ENCODE measurements around the gene GALNT10.
"Not testable (repeated sequence)": the region's sequence is repeated elsewhere in the genome, so short reads cannot be mapped to it uniquely, and the experiment has no call there.

GALNT10 gene
- total RNA-seq, result 41.7 reads per million, percentile 64 among the genes with 10 or more reads in this experiment

- peak; percentile 50 for DNase-seq
Measured at GRCh38 chr5:154190595-154191304, at the start of gene GALNT10. TSS of gene GALNT10 (plus strand) at chr5:154190733. CDS start at chr5:154190867, 134 bp downstream.

- DNase-seq, result no peak
Measured at GRCh38 chr5:154141745-154142221, 48.8 kb upstream of the GALNT10 start.

DNA sequence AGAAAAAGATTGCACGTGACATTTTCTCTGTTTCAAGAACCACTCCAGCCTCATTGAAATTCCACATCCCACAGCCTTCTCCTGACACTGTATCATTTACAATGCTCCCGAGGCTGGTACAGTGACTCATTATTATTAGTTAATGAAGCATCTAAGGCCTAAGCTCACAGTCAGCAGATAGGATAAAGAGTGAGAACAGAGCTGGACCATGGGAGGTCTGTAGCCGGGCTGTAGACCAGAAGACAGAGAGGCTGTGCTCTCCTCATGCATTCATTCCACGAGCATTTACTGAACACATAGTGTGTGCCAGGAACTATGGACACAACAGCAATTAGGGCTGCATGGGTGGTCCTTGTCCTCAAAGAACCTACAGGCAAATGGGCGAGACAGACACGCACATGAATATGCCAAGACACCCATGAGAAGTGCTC, 47.3 kb upstream of the GALNT10 start:
- no peak for DNase-seq

DNA sequence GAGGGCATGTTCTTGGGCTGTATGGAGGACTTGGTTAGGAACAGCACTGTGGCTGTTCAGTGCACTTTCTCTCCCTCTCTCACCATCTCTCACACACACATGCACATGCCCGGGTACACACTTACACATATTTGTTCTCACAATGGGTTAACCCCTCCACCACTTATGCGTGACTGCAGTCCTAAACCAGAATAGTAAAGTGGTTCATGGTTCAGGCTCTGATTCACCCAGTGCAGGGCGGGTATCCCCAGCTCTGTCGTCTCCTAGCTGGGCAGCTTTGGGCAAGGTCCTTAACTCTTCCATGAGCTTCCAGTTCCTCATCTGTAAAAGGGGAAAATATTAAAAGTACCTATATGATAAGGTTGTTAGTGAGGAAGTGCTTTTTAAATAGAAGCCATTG, 45.3 kb upstream of the GALNT10 start:
- no peak for DNase-seq

GRCh38 chr5:154146409-154146808, 44.1 kb upstream of the GALNT10 start:
- no peak for DNase-seq

- DNase-seq, result no peak
Measured at GRCh38 chr5:154147666-154148065, 42.9 kb upstream of the GALNT10 start.

GRCh38 chr5:154150471-154150870, 40.1 kb upstream of the GALNT10 start:
- DNase-seq, result not testable (repeated sequence)

- no peak for DNase-seq
Measured at GRCh38 chr5:154157483-154158378, 32.8 kb upstream of the GALNT10 start.

DNA sequence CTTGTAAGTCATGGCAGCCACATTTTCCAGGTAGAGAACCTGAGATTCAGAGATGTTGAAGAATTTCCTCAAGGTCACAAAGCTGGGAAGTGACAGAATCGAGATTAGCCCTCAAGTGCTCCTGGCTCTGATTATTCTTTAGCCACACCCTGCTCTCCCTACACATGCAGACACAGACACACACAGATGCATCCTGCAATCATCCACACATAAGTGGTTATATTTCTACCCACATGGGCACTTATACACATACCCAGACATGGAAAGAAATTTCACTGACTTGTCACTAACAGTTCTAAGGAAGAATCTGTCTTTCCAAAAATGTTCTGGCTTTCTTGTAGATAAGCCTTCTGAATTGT, 32.2 kb upstream of the GALNT10 start:
- no peak for DNase-seq

GRCh38 chr5:154159343-154159742, 31.2 kb upstream of the GALNT10 start:
- no peak for DNase-seq

DNA sequence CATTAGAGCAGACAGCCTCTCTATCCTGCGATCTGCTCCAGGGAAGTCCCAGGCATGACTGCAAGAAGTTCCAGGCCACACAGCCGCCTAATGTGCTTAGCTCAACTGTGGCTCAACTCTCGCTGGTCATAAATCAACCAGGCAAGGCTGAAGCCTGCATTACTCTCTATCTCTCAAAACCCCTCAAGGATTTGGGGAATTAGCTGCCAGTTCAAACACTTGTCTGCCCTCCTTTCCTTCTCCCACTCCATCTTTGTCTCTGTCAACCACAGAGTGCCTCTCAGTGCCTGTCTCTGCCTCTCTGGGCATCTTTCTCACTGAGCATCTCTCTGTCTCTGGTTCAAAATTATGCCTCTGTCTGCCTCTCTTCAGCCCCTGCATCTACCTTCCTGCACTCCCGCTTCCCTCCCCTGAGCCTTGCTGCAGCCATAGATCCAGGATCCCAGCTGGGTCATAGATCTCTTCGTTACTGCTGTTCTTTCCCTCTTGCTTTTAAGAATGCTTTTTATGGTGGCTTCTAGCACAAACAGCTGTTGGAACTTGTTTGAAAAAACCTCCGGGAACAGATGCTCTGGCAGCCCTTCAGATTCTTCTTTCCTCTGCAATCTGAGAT, 27.9 kb upstream of the GALNT10 start:
- DNase-seq, result no peak

DNA sequence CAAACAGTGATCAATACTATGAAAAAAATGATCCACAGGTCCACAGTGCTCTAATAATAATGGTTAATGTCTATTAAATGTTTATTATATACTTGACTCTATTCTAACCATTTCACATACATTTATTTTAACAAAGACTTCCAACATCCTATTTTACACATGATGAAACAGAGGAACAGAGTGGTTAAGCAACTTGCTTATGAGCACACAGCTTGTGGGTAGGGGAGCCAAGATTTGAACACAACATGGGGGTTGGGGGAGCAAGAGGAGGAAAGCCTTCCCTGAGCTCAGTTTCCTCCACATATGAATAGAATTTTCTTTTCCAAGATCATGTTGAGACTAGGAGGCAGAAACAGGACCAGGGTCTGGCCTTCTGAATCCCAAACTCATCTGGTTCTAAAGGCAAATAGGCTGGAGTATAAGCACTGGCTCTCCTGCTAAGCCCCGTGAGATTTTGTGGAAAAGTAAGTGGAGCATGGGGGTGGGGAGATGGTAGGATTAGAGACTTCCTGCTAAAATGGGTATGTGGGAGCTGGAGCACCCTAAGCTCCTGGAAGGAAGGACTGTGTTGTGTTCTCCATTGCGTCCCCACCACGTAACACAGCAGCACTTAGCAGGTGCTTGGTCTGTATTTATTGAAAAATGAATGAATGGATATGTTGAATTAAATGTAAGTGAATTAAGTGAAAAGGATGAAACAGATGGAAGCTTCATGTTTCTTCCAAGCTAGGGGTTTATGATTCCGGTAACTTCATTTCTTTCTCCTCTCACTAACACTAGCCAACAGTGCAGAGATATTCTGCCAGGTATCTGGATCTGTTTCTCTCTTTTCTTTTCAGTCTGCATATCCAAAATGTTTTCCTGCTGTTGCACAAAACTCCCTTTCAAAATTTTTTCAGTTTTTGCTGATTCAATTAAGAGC, 26.9 kb upstream of the GALNT10 start:
- DNase-seq, result no peak

GRCh38 chr5:154164249-154164581, 26.3 kb upstream of the GALNT10 start:
- DNase-seq, result no peak

- DNase-seq, result no peak
Measured at GRCh38 chr5:154165886-154166285, 24.6 kb upstream of the GALNT10 start.

GRCh38 chr5:154166901-154167791, 23.4 kb upstream of the GALNT10 start:
- DNase-seq, result no peak

- no peak for DNase-seq
Measured at GRCh38 chr5:154168395-154168794, 22.1 kb upstream of the GALNT10 start.

DNA sequence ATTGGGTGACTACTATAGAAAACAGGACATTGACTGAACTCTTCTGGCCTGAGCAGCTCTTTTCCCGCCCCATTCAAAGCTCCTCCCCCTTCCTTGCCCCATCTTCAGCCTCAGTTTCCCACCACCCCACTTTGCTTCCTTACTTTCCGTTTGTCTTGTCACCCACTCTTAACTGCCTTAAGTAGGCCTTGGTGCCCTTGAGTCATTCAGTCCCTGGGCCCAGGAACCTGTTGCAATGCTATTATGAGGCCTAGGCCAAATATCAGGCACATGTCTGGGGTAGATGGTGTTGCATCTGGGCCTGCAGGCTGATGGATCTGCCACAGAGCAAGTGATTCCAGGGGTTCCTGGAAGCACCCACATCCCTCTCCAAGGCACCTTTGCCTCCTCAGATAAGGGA, 17.7 kb upstream of the GALNT10 start:
- DNase-seq, result no peak

DNA sequence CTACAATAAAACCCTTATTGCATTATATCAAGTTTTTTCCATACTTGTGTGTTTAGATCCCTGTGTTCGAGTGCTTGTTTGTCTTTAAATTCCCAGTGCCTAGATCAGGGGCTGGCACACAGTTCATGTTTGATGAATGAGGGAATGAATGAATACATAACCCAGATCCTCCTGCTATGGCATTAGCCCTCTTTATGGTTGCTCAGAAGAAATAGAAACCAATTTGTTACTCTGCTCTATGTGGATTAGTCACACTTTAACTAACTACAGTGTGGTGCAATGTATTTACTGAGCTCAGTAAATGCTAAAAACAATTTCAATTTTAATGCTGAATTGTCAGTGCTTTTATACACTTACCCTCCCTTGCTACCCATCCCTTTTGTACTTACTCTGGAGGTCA, 16.4 kb upstream of the GALNT10 start:
- no peak for DNase-seq

DNA sequence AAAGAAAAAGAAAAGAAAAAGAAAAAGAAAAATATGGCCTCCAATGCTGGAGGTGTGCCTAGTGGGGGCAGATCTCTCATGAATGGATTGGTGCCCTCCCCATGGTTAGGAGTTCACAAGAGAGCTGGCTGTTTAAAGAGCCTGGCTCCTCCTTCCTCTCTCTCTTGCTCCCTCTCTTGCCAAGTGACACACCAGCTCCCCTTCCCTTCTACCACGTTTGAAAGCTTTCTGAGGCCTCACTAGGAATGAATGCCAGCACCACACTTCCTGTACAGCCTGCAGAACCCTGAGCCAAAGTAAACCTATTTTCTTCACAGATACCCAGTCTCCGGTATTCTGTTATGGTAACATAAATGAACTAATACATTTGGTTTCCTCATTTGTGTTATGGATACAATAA, 14.4 kb upstream of the GALNT10 start:
- DNase-seq, result no peak

DNA sequence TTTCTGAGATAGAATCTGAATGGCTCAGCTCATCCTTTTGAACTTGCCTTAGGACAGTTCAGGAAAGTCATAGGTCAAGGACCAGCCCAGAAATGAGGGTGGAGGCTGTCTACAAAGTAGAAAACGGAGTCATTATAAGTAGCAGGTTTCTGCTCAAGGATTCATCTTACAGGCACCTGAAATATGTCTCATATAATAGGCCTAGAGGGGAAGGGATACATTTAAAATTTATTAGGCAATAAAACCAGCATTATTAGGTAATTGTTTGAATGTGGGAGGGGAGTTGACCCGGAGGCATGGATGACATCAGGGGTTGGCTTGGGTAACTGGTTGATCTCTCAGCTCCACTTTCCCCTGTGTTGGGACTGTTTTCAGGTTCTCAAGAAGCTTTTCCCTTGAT, 11.9 kb upstream of the GALNT10 start:
- no peak for DNase-seq

Data from effector CD4-positive, alpha-beta T cell (primary cell).